SK-N-SH treated with all-trans-retinoic acid at 6 μM for 48 hours (cell line): Measurements from ENCODE around the gene ADORA1.

ENCODE experiments used
- ESRRG ChIP-seq: fragments of 250-450 bp; sonication (Bioruptor Pico); IDR thresholded peaks from 2 replicates; pipeline ENCODE4 v1.6.1; 2021; ENCODE audit warnings: mild to moderate bottlenecking
- PATZ1 ChIP-seq: fragments of 250-450 bp; sonication (Bioruptor Pico); IDR thresholded peaks from 2 replicates; pipeline ENCODE4 v1.8.0; 2020; ENCODE audit warnings: mild to moderate bottlenecking, moderate library complexity, borderline replicate concordance
- PPARA ChIP-seq: fragments of 250-450 bp; sonication (Bioruptor Pico); IDR thresholded peaks from 2 replicates; pipeline ENCODE4 v1.5.0; 2020; ENCODE audit warnings: mild to moderate bottlenecking, borderline replicate concordance
- ZNF565 ChIP-seq: fragments of 450-650 bp; formaldehyde crosslinking; conservative IDR thresholded peaks from 2 replicates; pipeline ENCODE4 v1.5.0; 2020; ENCODE audit warnings: low read depth, mild to moderate bottlenecking, moderate library complexity

- no peak for TF ChIP-seq ZNF565 (CRISPR knock-in tag)
- TF ChIP-seq ESRRG: no peak
- no peak for TF ChIP-seq PPARA (CRISPR knock-in tag)
- TF ChIP-seq PATZ1: no peak
Observed at GRCh38 chr1:203082571-203083462, 44.7 kb upstream of the ADORA1 start.
